Activated CD4-positive, CD25-positive, alpha-beta regulatory T cell treated with anti-CD3 and anti-CD28 coated beads, Interleukin-2, amount 50 U/mL, for 72 hours (primary cell): ENCODE data around the gene RBM39.

Experiments
- DNase-seq: peaks from one replicate; pipeline ENCODE4 v3.0.0; 2021

The RBM39 gene

GRCh38 chr20:35665949-35666288 lies 76.1 kb downstream of the RBM39 start:
- DNase-seq = no peak

- DNase-seq = peak; percentile 93
Observed at GRCh38 chr20:35664466-35665206, 77.4 kb downstream of the RBM39 start, which contains the start of the genes CPNE1 and RBM12. TSS of gene CPNE1 (minus strand) at chr20:35664900. CDS start at chr20:35632923, 31,977 bp downstream. TSS of gene RBM12 (minus strand) at chr20:35664900. CDS start at chr20:35655322, 9,578 bp downstream.

DNA sequence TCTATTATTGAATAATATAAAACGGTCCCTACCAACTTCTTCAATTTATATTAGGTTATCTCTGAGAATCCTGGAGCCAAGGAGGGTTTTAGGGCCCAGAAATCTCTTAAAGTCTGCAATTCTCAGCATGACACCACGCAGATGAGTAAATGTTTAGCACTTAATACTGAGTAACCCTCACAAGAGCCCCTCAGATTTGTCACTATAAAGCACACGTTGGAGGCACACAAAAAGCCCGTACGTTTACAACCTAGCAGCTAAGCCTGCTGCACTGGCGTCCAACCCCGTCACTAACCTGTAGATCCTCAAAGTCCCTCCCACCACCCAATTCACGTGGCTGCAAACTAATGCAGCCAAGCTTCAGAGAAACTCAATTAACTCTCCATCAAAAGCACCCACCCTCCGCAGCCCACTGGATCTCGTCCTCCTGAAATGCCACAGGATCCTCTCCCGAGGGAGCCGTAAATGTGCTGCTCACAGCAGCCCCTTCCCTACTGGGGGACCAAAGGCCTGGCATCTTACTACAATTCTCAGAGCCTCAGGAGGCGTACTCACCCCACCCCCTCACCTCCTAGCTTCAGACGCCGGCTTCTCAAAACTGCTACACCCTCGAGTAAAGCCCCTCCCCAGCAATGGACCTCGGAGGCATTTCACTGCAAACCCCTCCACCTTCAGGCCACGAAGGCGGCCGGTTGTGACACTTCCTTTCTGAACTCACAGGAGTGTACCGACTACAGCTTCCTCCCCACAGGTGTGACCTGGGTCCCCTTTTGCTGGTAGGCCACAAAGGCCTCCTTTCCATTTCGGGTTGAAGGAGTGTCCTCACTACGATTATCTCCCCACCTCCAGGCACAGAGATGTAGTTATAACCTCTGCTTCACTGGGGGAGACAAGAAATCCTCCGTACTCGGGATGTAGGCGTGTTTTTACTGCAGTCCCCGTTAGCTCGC lies 78.3 kb downstream of the RBM39 start:
- peak; percentile 67 for DNase-seq

GRCh38 chr20:35662551-35662950 lies 79.5 kb downstream of the RBM39 start:
- DNase-seq = no peak

- DNase-seq = no peak
Observed at GRCh38 chr20:35661908-35662307, 80.2 kb downstream of the RBM39 start.

- DNase-seq = no peak
Observed at GRCh38 chr20:35661053-35661452, 81.0 kb downstream of the RBM39 start.

DNA sequence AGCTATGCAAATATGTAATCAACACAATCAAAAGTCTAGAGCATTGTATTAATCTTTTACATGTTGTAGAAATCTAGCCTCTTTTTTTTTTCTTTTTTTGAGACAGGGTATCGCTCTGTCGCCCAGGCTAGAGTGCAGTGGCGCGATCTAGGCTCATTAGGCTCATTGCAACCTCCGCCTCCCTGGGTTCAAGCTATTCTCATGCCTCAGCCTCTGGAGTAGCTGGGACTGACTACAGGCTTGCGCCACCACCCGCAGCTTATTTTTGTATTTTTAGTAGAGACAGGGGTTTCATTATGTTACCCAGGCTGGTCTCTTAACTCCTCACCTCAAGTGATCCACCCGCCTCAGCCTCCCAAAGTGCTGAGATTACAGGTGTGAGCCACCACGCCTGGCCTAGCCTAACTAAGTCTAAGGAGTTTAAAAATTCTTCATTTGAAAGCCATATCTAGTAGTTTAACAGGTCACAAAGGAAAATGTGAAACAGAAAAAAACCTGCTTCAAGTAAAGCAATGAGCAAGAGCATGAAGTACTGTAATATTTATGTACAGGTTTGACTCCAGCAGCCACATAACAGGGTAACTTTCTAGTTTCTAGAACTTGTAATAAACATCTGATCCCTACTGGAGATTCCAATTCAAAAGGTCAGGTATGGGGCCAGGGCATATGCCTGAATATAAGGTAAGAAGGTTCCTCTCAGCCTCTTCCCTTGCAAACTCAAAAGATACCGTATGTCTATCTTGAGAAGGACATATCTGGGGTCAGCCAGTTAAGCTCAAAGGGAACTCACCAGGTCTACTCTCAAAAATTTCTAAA lies 81.7 kb downstream of the RBM39 start:
- no peak for DNase-seq

- no peak for DNase-seq
Observed at GRCh38 chr20:35657271-35657670, 84.8 kb downstream of the RBM39 start.

DNA sequence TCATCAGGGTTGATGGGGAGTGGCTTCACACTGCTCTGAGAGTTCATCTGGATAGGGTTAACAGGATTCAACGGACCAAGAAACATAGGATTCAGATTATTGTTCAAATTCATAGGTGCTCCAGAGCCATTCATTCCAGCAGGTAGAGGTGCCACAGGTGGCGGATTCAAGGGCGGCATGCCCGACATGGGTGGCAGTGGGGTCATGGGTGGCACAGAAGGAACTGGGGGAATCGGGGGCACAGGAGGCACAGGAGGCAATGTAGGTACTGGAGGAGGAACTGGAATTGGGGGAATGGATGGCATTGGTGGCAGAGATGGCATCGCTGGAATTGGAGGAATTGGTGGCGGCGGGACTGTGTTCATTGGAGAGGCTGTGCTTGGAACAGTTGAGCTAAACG lies 87.6 kb downstream of the RBM39 start:
- no peak for DNase-seq

DNA sequence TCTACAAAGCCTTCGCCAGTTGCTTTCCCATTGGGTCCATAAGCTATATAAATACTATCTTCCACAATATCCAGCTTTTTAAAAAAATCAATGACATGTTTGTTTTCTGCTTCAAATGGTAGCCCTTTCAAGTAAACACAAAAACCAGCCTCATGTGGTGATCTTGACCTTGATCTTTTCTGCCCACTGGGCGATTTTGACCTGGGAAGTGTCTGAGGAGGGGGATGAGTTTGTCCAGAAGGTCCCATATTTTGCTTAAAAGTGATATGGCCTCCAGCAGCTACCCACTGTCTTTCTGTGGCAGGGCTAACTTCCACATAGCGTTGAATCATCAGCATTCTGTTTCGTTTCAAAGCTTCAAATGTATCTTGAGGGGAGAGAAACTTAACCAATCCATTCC lies 88.2 kb downstream of the RBM39 start:
- DNase-seq = no peak
